Gastroesophageal sphincter (tissue), 2 donors: ENCODE data around the gene THOP1.

Experiments
- POLR2A ChIP-seq, 2 donors: fragments of 450-650 bp; IDR thresholded peaks; one replicate each; pipeline ENCODE4 v1.6.1; 2017; ENCODE audit warnings: antibody characterized with exemption in 2 of 2, mild to moderate bottlenecking in 2 of 2, moderate library complexity in 1 of 2
- POLR2AphosphoS5 ChIP-seq: sonication (generic); formaldehyde crosslinking; IDR thresholded peaks from one replicate; pipeline ENCODE4 v1.6.1; 2017; ENCODE audit warnings: antibody characterized with exemption

DNA sequence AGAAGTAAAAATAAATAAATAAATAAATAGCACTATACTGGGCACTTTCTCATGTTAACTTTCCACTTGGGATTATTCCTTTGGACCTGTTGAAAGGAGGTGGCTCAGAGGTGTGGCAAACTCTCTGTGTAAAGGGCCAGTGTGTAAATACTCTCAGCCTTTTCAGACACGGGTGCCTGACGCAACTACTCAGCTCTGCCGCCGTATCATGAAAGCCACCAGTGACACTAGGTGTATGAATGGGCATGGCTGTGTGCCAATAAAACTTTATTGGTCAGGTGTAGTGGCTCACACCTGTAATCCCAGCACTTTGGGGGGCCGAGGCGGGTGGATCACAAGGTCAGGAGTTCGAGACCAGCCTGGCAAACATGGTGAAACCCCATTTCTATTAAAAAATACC lies 25.3 kb upstream of the THOP1 start:
- no peak for TF ChIP-seq POLR2A (IDR thresholded peaks at IDR 0.05)
- no peak for TF ChIP-seq POLR2AphosphoS5
